ENCODE data around the gene CLEC3A.
"Not testable (repeated sequence)": the region's sequence is repeated elsewhere in the genome, so short reads cannot be mapped to it uniquely, and the experiment has no call there.

Gene CLEC3A

GRCh38 chr16:78057803-78058564, 35.6 kb downstream of the CLEC3A start:
- no peak overlapping the region for H3K4me3 ChIP-seq (ENCODE audit: low read length)
- TF ChIP-seq CTCF (conservative IDR thresholded peaks at IDR 0.05; ENCODE audit: low read length), result no peak
- DNase-seq (ENCODE audit: low read depth), result no peak

GRCh38 chr16:78059806-78060205, 37.5 kb downstream of the CLEC3A start:
- H3K4me3 ChIP-seq (ENCODE audit: low read length); DNase-seq (ENCODE audit: low read depth): not testable (repeated sequence)

GRCh38 chr16:78060295-78060694, 37.9 kb downstream of the CLEC3A start:
- no peak for DNase-seq (ENCODE audit: low read depth)
- TF ChIP-seq CTCF (conservative IDR thresholded peaks at IDR 0.05; ENCODE audit: low read length), result no peak
- H3K4me3 ChIP-seq (ENCODE audit: low read length), result no peak overlapping the region

GRCh38 chr16:78060809-78061208, 38.5 kb downstream of the CLEC3A start:
- TF ChIP-seq CTCF (conservative IDR thresholded peaks at IDR 0.05; ENCODE audit: low read length), result no peak
- H3K4me3 ChIP-seq (ENCODE audit: low read length), result no peak overlapping the region
- no peak for DNase-seq (ENCODE audit: low read depth)

GRCh38 chr16:78065319-78065718, 43.0 kb downstream of the CLEC3A start:
- no peak overlapping the region for H3K4me3 ChIP-seq (ENCODE audit: low read length)
- no peak for TF ChIP-seq CTCF (conservative IDR thresholded peaks at IDR 0.05; ENCODE audit: low read length)
- no peak for DNase-seq (ENCODE audit: low read depth)

- no peak for TF ChIP-seq CTCF (conservative IDR thresholded peaks at IDR 0.05; ENCODE audit: low read length)
- no peak overlapping the region for H3K4me3 ChIP-seq (ENCODE audit: low read length)
- DNase-seq (ENCODE audit: low read depth), result no peak
Measured at GRCh38 chr16:78069913-78070312, 47.6 kb downstream of the CLEC3A start.

- no peak for TF ChIP-seq CTCF (conservative IDR thresholded peaks at IDR 0.05; ENCODE audit: low read length)
- DNase-seq (ENCODE audit: low read depth), result no peak
- no peak overlapping the region for H3K4me3 ChIP-seq (ENCODE audit: low read length)
Measured at GRCh38 chr16:78072275-78072674, 49.9 kb downstream of the CLEC3A start.

All from AG10803 (cell line).